GM03348 (cell line): Measurements from ENCODE around the gene CFTR.

Source experiments
- DNase-seq: peaks from one replicate; pipeline ENCODE4 v3.0.0; 2012; ENCODE audit warnings: low spot score

CFTR gene

GRCh38 chr7:117588352-117588794, 108.5 kb downstream of the CFTR start:
- DNase-seq, result no peak

- no peak for DNase-seq
Measured at GRCh38 chr7:117590191-117590590, 110.4 kb downstream of the CFTR start.

DNA sequence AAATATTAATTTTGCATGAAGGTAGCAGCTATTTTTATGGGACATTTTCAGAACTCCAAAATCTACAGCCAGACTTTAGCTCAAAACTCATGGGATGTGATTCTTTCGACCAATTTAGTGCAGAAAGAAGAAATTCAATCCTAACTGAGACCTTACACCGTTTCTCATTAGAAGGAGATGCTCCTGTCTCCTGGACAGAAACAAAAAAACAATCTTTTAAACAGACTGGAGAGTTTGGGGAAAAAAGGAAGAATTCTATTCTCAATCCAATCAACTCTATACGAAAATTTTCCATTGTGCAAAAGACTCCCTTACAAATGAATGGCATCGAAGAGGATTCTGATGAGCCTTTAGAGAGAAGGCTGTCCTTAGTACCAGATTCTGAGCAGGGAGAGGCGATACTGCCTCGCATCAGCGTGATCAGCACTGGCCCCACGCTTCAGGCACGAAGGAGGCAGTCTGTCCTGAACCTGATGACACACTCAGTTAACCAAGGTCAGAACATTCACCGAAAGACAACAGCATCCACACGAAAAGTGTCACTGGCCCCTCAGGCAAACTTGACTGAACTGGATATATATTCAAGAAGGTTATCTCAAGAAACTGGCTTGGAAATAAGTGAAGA, 112.3 kb downstream of the CFTR start:
- DNase-seq, result no peak

- no peak for DNase-seq
Measured at GRCh38 chr7:117596134-117596533, 116.3 kb downstream of the CFTR start.

DNA sequence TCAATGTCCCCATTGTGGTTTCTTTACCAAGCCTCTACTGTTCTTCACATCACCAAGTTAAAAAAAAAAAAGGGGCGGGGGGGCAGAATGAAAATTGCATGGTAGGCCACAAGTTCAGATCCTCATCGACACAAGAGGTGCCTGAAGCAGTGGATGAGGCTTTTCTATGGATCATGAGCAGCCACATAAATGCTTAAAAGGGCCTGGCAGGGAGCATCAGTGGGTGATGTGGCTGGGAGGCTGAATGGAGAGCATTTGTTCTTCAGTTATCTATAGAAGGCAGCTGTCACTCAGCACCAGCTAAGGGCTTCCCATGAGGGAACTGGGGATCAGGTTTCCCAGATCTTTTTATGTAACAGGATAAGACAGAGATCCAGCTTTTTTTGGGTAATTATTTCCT, 117.9 kb downstream of the CFTR start:
- DNase-seq, result no peak

DNA sequence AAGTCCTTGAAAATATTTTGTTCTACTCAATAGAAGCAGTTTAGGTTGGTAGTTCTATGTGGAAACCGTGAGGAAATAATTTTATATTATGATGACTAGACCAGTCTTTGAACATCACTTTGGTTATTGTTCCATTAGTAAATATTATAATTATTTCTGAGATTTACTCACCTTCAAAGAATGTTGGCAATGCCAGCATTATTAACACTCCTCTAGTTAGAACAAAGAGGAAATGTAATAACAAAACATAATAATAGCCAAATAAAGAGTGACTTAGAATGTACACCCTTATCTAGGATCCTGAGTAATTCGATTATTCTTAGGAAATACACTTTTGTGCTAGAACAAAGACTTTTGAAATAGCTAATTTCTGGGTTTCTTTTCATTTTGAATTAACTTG, 121.1 kb downstream of the CFTR start:
- DNase-seq, result no peak

GRCh38 chr7:117603627-117604026, 123.8 kb downstream of the CFTR start:
- DNase-seq, result no peak

DNA sequence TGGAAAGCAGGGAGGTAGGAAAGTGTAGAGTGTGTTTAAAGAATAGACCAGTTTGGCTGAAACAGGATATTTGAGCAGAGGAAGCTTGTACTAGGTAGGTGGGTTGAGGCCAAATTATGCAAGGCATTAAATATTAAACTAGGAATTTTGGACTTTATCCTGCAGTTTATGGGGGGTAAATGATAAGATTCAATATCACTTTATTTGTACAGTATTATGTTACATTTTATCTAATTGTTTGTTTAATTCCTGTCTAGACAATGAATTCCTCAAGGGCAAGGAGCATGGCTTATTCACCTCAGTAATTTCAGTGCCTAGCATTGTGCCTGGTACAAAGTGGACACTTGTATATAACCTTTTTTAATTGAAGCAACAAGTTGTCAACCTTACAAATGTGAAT, 125.9 kb downstream of the CFTR start:
- no peak for DNase-seq

- DNase-seq, result no peak
Measured at GRCh38 chr7:117606132-117606531, 126.3 kb downstream of the CFTR start.

DNA sequence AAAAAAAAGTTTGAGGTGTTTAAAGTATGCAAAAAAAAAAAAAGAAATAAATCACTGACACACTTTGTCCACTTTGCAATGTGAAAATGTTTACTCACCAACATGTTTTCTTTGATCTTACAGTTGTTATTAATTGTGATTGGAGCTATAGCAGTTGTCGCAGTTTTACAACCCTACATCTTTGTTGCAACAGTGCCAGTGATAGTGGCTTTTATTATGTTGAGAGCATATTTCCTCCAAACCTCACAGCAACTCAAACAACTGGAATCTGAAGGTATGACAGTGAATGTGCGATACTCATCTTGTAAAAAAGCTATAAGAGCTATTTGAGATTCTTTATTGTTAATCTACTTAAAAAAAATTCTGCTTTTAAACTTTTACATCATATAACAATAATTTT, 130.6 kb downstream of the CFTR start:
- no peak for DNase-seq

- no peak for DNase-seq
Measured at GRCh38 chr7:117612637-117613036, 132.8 kb downstream of the CFTR start.

GRCh38 chr7:117616694-117617093, 136.9 kb downstream of the CFTR start:
- no peak for DNase-seq

DNA sequence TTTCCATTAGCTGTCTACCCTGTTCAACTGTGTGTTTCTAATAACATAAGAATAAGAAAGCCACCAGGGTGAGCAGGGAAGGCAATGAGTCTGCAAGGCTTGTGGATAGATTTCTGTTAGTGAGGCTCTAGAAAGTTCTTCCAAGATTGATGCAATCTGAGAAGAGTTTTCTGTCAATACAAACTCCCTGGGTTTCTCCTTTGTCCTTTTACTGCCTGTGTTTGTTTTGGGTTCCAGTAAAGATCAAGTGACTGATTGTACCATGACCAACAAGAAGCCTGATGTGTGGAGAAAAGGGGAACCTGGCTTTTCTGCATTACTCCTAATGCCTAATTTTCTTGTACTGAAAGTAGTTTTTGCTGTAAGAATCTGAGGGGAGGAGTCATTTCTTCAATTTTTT, 139.9 kb downstream of the CFTR start:
- no peak for DNase-seq

- DNase-seq, result no peak
Measured at GRCh38 chr7:117621075-117621618, 141.3 kb downstream of the CFTR start.

DNA sequence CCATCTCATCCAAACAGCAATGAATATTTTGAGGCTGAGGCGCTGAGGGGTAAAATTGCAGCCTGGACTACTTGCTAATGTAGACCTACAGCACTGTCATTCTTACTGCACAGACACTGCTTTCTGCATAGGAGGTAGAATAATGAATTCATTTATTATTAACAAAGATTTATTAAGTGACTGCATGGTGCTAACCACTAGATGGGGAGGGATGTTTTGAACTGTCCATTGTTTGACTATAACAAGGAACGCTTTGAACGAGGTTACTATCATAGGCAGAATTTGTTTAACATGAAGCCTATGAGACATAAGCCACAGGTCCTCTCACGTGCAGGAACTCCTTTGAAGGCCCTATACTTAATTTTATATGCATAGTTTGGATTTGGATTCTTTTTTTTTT, 143.8 kb downstream of the CFTR start:
- no peak for DNase-seq

DNA sequence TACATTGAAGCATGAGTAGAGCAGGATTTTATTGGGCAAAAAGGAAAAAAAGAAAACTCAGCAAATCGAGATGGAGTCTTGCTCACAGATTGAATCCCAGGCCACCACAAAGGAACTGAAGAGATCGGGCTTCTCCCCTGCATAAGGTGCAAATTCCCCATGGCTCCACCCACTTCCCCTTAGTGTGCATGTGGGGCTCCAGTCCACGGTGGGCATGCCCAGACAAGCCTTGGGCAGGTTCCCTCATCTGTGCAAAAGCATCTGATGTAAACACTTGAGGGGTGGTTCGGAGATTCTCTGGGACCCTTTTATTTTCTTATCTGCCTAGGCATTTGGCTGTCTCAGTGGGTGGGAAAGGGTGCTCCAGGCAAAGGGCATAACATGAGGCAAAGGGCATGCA, 150.7 kb downstream of the CFTR start:
- DNase-seq, result no peak

DNA sequence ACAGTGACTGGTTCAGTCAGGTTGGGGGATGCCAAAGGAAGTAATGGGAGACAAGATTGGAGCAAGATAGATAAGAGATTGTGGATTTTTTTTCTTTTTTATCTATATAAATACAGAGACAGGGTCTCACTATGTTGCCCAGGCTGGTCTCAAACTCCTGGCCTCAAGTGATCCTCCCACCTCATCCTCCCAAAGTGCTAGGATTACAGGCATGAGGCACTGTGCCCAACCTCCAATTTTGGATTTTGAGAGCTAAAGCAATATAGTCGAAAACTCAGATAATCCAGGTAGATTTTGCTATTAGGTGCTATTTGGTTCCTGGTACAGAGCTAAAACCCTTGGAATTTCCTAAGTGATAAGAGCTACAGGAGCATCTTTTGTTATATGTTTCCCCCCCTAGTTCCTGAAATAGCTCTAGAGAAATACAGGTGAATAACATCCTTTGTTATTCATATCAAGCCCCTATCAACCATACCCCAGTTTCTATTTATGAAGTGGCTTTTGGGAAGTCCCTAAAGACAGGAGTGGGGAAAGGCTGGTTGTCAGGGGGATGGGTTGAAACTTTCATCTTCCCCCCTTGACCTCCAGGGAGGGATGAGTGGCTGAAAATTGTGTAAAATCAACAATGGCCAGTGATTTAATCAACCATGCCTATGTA, 151.2 kb downstream of the CFTR start:
- no peak for DNase-seq

GRCh38 chr7:117631652-117632051, 151.8 kb downstream of the CFTR start:
- DNase-seq, result no peak

- DNase-seq, result no peak
Measured at GRCh38 chr7:117637937-117638336, 158.1 kb downstream of the CFTR start.

DNA sequence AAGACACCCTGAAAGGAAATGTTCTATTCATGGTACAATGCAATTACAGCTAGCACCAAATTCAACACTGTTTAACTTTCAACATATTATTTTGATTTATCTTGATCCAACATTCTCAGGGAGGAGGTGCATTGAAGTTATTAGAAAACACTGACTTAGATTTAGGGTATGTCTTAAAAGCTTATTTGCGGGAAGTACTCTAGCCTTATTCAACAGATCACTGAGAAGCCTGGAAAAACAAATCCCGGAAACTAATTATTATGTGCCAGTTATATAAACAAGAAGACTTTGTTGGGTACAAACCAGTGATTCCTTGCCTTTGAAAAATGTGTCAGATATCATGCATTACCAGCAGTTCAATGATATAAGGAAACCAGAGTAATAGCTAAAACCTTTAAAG, 160.1 kb downstream of the CFTR start:
- DNase-seq, result no peak

- no peak for DNase-seq
Measured at GRCh38 chr7:117640465-117640864, 160.6 kb downstream of the CFTR start.

GRCh38 chr7:117645481-117646165, 165.8 kb downstream of the CFTR start:
- no peak for DNase-seq

DNA sequence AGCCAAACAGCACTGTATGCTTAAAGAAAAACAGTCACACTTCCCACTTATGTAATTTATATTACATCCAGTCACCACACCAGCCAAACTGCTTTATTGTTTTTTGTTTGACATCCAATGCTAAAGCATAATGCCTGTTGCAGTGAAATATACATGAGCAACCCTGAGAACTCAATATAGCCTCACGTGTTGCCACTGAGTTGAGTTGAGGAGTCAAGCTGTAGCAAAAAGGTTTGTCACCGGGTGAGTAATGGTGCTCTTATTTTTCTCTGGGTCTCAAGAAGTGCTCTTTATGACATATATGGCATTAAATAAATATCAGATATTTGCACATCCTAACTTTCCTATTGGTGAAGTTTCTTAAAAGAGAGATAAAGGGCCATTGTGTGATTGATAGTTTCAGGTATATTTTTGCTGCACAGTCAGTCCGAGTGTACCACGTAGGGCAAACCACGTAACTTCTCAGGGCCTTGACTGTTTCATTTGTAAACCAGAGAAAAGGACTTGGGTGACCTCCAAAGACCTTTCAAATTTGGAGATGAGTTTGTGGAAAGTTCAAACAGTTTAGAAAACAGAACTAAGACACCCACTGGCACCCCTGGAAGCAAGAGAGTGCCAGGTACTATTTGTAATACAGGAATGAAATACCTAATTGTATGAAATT, 168.5 kb downstream of the CFTR start:
- DNase-seq, result no peak
